GM19238 (cell line): ENCODE data around the gene CHRM5.
"Not testable (repeated sequence)": the region's sequence is repeated elsewhere in the genome, so short reads cannot be mapped to it uniquely, and the experiment has no call there.

Source experiments
- DNase-seq: peaks from one replicate; pipeline ENCODE4 v3.0.0; 2011; ENCODE audit warnings: low spot score; ENCODE audit not compliant: insufficient read length

Gene CHRM5

GRCh38 chr15:33988384-33988783, 20.1 kb downstream of the CHRM5 start:
- no peak for DNase-seq

DNA sequence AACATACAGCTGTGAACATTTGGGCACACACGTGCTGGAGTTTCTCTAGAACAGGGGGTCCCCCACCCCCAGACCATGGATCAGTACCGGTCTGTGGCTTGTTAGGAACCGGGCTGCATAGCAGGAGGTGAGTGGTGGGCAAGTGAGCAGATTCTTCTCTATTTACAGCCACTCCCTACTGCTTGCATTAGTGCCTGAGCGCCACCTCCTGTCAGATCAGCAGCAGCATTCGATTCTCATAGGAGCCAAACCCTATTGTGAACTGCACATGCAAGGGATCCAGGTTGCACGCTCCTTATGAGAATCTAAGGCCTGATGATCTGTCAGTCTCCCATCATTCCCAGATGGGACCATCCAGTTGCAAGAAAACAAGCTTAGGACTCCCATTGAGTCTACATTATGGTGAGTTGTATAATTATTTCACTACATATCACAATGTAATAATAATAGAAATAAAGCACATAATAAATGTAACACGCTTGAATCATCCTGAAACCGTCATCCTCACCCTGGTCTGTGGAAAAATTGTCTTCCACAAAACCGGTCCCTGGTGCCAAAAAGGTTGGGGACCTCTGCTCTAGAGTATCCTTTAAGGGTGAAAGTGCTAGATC, 25.8 kb downstream of the CHRM5 start:
- no peak for DNase-seq

DNA sequence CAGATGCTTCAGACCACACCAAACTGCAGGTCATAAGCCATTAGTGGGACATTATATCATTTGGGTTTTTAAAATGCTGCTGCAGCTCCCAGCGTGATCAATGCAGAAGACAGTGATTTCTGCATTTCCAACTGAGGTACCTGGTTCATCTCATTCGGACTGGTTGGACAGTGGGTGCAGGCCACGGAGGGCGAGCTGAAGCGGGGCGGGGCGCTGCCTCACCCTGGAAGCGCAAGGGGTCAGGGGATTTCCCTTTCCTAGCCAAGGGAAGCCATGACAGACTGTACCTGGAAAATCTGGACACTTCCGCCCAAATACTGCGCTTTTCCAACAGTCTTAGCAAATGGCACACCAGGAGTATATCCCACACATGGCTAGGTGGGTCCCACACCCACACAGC, 27.4 kb downstream of the CHRM5 start:
- DNase-seq = not testable (repeated sequence)

DNA sequence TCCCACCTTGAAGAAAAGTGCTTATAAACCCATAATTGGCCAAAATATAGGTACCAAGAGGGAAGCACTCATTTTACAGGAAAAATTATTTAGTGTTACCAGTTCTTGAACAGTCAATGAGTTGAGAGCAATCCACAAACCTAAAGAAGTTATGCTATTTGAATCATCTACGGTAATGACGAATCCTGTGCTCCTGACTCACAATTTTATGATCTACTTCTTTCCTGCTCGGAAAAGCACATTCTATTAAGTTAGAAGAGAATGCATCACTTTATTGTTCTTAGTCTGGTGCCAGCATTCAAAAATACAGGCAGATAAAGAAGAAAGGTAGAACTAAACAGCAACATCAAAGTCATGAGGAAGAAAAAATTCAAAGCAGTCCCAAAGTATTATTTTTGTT, 33.2 kb downstream of the CHRM5 start:
- no peak for DNase-seq

DNA sequence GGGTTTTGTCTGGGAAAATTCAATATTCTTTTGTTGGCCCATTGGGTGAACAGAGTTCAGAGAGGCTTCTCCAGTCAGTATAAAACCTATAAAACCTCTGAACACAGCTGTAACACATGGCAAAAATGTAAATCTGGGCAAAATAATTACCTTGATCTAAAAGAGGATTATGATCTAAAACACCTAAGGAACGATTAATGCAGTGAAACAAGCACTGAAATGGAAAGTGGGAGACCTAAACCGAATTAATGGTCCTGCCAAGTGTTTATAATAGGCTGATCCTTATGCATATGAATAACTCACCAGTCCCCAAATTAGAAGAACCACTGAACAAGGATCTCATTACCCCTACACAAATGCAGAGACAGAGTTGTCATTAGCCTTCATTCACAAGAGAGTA, 38.1 kb downstream of the CHRM5 start:
- DNase-seq = no peak

DNA sequence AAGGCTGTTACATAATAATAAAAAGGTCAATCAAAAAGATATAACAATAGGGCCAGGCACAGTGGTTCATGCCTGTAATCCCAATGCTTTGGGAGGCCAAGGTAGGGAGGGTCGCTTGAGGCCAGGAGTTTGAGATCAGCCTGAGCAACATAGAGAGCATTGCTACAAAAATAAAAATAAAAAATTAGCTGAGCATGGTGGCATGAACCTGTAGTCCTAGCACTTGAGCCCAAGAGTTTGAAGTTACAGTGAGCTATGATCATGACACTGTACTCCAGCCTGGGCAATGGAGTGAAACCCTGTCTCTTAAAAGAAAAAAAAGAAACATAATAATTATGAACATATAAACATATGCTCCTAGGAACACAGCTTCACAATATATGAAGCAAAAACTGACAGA, 41.4 kb downstream of the CHRM5 start:
- no peak for DNase-seq

- no peak for DNase-seq
These were observed 42.6 kb downstream of the CHRM5 start for GRCh38 chr15:34010921-34011320.

GRCh38 chr15:34011481-34011880, 43.2 kb downstream of the CHRM5 start:
- DNase-seq = no peak

GRCh38 chr15:34012461-34013028, 44.2 kb downstream of the CHRM5 start:
- no peak for DNase-seq

GRCh38 chr15:34013746-34014145, 45.4 kb downstream of the CHRM5 start:
- DNase-seq = no peak

- no peak for DNase-seq
These were observed 46.3 kb downstream of the CHRM5 start for GRCh38 chr15:34014556-34014955.

GRCh38 chr15:34018021-34018645, 49.8 kb downstream of the CHRM5 start:
- no peak for DNase-seq

GRCh38 chr15:34018738-34019137, 50.4 kb downstream of the CHRM5 start:
- DNase-seq = not testable (repeated sequence)

GRCh38 chr15:34019369-34019990, 51.2 kb downstream of the CHRM5 start:
- no peak for DNase-seq

- DNase-seq = no peak
These were observed 55.6 kb downstream of the CHRM5 start for GRCh38 chr15:34023907-34024306.

DNA sequence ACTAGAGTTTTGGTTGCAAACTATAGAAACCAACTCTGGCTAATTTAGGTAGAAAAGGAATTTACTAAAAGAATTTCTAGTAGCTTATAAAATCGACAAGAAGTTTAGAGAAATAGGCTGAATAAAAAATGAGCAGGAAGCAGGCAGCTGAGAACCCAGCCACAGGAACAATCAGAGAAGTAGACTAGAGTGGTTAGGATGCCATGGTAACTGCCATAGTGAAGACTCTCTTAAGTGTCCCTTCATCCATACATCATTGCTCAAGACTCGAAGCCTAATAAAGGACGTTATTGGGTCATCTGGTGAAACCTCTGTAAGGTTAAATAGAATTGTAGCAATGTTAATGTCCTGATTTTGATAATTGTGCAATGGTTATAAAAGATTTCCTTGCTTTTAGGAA, 57.0 kb downstream of the CHRM5 start:
- no peak for DNase-seq

- DNase-seq = no peak
These were observed 59.3 kb downstream of the CHRM5 start for GRCh38 chr15:34027606-34028005.

- no peak for DNase-seq
These were observed 63.9 kb downstream of the CHRM5 start for GRCh38 chr15:34031987-34032760.

GRCh38 chr15:34038023-34038870, 70.0 kb downstream of the CHRM5 start:
- DNase-seq = peak; percentile 82

DNA sequence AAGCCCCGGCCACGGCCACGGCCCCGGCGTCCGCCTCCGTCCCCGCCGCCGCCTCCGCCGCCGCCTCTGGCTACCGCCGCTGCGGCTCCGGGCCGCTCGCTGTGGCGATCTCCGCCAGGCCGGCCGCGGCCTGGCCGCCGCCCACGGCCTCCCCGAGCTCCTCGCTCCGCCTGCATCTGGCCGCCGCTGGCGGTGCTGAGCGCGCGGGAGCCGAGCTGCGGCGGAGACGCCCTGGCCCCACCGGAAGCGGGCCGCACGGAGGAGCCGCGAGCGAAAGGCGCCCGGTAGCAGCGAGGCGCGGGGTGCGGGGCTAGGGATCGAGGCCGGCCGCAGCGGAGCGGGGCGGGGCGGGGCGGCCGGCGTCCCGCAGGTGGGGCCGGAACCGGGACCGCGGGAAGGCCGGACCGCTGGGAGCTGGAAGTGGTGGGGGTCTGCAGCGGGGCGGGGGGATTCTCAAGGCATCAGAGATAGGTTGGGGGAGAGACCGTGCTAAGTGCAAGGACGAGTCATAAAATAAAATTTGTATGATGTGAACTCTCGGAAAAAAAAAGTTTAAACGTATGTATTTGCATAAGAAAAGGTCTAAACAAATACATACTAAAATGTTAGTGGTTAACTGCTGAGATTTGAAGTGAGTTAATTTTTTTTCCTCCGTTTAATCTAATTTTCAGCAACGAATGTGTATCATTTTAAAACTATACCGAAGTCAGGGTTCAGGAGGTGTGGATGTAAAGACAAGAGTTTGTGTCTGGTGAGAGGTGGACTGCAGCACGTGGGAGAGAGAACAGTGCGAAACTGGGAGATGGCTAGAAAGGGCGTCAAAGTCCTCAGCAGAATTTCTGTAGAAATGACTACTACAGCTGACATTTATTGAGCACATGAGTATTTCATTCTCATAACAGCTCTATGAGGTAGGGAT, 70.8 kb downstream of the CHRM5 start, which contains the start of gene AVEN:
Gene AVEN, minus strand, starts transcription at position 334 of the 919 bp plus-strand sequence. Its CDS starts 158 bp downstream, at position 176.
- DNase-seq = peak; percentile 40
